ENCODE results near the gene EP400. TPM values are rescaled to one million over a fixed set of nuclear protein-coding genes. Genes with fewer than 3 reads are reported as not detected.
"Not testable (repeated sequence)": the region's sequence is repeated elsewhere in the genome, so short reads cannot be mapped to it uniquely, and the experiment has no call there.

The EP400 gene
- total and polyA plus RNA-seq, 9 donors, result 19.6 to 60.7 (median 44.0) TPM

DNA sequence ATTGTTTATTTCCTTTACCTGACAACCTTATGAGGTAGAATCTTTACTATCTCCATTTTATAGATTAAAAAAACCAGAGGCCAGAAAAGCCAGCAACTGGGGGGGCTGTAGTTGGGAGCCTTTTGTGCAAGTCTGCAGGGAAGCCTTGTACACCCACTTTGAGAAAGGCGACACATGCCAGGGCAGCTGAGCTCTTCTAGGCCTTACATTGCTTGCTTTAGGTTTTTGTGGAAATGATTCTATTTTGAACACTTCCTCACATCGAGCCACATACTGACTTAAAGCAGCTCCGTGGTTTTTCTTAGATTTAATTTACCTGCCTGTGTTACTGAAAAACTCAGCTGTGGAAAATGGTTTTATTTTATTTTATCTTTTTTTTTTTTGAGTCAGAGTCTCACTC is 34.6 kb downstream of the EP400 start:
- no peaks in the 10 kb centered on the region for H3K9me3 ChIP-seq
- 91 to 95% (median 94%) methylated on average over 3 of the region's 3 CpGs for WGBS, 3 donors
- no peak overlapping the region for H3K4me3 ChIP-seq
- TF ChIP-seq POLR2A (IDR thresholded peaks at IDR 0.05), result no peak
- TF ChIP-seq, protein P1, sequence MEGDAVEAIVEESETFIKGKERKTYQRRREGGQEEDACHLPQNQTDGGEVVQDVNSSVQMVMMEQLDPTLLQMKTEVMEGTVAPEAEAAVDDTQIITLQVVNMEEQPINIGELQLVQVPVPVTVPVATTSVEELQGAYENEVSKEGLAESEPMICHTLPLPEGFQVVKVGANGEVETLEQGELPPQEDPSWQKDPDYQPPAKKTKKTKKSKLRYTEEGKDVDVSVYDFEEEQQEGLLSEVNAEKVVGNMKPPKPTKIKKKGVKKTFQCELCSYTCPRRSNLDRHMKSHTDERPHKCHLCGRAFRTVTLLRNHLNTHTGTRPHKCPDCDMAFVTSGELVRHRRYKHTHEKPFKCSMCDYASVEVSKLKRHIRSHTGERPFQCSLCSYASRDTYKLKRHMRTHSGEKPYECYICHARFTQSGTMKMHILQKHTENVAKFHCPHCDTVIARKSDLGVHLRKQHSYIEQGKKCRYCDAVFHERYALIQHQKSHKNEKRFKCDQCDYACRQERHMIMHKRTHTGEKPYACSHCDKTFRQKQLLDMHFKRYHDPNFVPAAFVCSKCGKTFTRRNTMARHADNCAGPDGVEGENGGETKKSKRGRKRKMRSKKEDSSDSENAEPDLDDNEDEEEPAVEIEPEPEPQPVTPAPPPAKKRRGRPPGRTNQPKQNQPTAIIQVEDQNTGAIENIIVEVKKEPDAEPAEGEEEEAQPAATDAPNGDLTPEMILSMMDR (IDR thresholded peaks at IDR 0.05), result no peak
- no peak for TF ChIP-seq EP300 (IDR thresholded peaks at IDR 0.05)
- peaks cover 8% of the 10 kb centered on the region for H3K4me1 ChIP-seq (ENCODE audit: insufficient read depth)
- no peaks in the 10 kb centered on the region for H3K36me3 ChIP-seq
- no peaks in the 10 kb centered on the region for H3K27me3 ChIP-seq
- DNase-seq, result no peak
- H3K27ac ChIP-seq, result no peak overlapping the region
- intact Hi-C loops (cut with DNase I), result no loop called here

DNA sequence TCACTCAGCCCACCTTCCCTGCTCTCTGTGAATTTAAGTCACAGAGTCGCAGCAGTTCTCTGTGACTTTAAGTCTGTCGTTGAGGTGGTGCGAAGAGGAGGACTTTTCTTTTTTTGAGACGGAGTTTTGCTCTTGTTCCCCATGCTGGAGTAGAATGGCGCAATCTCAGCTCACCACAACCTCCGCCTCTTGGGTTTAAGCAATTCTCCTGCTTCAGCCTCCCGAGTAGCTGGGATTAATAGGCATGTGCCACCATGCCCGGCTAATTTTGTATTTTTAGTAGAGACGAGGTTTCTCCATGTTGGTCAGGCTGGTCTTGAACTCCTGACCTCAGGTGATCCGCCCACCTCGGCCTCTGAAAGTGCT is 35.8 kb downstream of the EP400 start:
- H3K4me1 ChIP-seq (ENCODE audit: insufficient read depth); DNase-seq; H3K9me3 ChIP-seq; H3K27me3 ChIP-seq; intact Hi-C loops (cut with DNase I); H3K36me3 ChIP-seq; H3K27ac ChIP-seq; H3K4me3 ChIP-seq: not testable (repeated sequence)
- WGBS, 3 donors, result 86 to 90% (median 90%) methylated on average over 11 of the region's 11 CpGs

DNA sequence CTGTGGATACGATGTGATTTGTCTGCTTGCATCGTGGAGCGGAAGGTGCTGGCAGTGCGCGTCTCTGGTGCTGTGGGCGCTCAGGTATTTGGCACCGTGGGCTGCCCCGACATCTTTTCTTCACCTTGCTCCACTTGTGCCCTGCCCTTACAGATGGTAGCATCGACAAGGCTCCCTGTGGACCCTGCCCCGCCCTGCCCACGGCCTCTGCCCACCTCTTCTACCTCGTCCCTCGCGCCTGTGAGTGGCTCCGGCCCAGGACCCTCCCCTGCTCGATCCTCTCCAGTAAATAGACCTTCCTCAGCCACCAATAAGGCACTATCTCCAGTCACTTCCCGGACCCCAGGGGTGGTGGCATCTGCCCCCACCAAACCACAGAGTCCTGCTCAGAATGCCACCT is 36.6 kb downstream of the EP400 start:
- TF ChIP-seq POLR2A (IDR thresholded peaks at IDR 0.05) (no peak), EP300 (IDR thresholded peaks at IDR 0.05) (no peak)
- TF ChIP-seq, protein P1 (IDR thresholded peaks at IDR 0.05), result no peak
- H3K27ac ChIP-seq, result no peak overlapping the region
- H3K4me1 ChIP-seq (ENCODE audit: insufficient read depth), result peaks cover 8% of the 10 kb centered on the region
- H3K36me3 ChIP-seq, result no peaks in the 10 kb centered on the region
- no peaks in the 10 kb centered on the region for H3K27me3 ChIP-seq
- no peak for DNase-seq
- WGBS, 3 donors, result 93 to 96% (median 94%) methylated on average over 17 of the region's 17 CpGs
- intact Hi-C loops (cut with DNase I), result no loop called here
- H3K4me3 ChIP-seq, result no peak overlapping the region
- H3K9me3 ChIP-seq, result no peaks in the 10 kb centered on the region

DNA sequence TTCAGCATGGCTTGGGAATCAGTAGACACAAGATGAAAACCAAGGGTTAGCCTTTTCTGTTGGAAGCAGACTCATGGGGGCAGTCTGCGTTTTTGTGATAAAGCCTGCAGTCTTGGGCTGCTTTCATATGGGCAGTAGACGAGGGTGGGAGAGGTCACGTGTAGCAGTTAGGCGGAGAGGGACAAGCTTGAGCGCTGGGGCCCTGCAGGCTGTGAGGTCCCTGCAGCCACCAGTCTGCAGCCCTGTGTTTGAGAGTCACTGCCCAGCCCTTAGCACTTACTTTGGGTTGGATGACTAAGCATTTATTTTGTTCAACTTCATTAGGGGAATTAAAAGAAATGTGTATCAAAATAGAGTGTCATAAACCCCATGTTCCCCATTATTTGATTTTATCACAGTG is 37.2 kb downstream of the EP400 start:
- Histone ChIP-seq H3K4me3 (no peak overlapping the region), H3K9me3 (no peaks in the 10 kb centered on the region), H3K4me1 (ENCODE audit: insufficient read depth) (peaks cover 8% of the 10 kb centered on the region), H3K27ac (no peak overlapping the region), H3K36me3 (no peaks in the 10 kb centered on the region), H3K27me3 (no peaks in the 10 kb centered on the region)
- intact Hi-C loops (cut with DNase I), result no loop called here
- no peak for DNase-seq
- WGBS, 3 donors, result 79 to 89% (median 84%) methylated on average over 5 of the region's 5 CpGs
- no peak for TF ChIP-seq POLR2A (IDR thresholded peaks at IDR 0.05)
- TF ChIP-seq, protein P1 (IDR thresholded peaks at IDR 0.05), result no peak
- no peak for TF ChIP-seq EP300 (IDR thresholded peaks at IDR 0.05)

DNA sequence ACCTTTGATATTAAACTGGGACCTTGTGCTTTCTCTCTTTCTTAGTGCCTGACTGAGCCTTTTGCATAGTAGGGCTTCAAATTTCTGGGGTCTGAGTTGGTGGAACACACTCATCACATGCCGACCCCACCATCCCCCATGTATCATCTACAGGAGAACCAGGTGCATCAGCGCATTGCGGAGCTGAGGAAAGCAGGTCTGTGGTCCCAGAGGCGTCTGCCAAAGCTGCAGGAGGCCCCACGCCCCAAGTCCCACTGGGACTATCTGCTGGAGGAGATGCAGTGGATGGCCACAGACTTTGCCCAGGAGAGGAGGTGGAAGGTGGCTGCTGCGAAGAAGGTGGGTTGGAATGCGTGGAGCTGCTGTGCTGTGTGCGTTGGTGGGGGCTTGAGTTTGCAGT is 37.8 kb downstream of the EP400 start:
- H3K27me3 ChIP-seq, result no peaks in the 10 kb centered on the region
- peaks cover 8% of the 10 kb centered on the region for H3K4me1 ChIP-seq (ENCODE audit: insufficient read depth)
- no peaks in the 10 kb centered on the region for H3K36me3 ChIP-seq
- H3K9me3 ChIP-seq, result no peaks in the 10 kb centered on the region
- no peak for TF ChIP-seq EP300 (IDR thresholded peaks at IDR 0.05)
- TF ChIP-seq, protein P1 (IDR thresholded peaks at IDR 0.05), result no peak
- no peak for TF ChIP-seq POLR2A (IDR thresholded peaks at IDR 0.05)
- no peak for DNase-seq
- 89 to 96% (median 91%) methylated on average over 8 of the region's 8 CpGs for WGBS, 3 donors
- H3K4me3 ChIP-seq, result no peak overlapping the region
- intact Hi-C loops (cut with DNase I), result no loop called here
- H3K27ac ChIP-seq, result no peak overlapping the region
